ENCODE results near the gene DNPH1. TPM values are rescaled to one million over a fixed set of nuclear protein-coding genes. Genes with fewer than 3 reads are reported as not detected.

Gene DNPH1
- total RNA-seq, 2 experiments from 2014 or later, result 39.6 to 42.5 TPM

GRCh38 chr6:43247114-43247999 is 18.1 kb upstream of the DNPH1 start:
- H3K9me3 Mint-ChIP-seq, result no peaks in the 10 kb centered on the region
- CTCF ChIA-PET, result interaction anchor here (1.6 kb wide), 2 partner anchors 19 to 258 kb away, joined by 3 to 6 read pairs; partner anchors contain the start of gene DNPH1
- peaks cover 20% of the 10 kb centered on the region for H3K27me3 Mint-ChIP-seq
- no peaks in the 10 kb centered on the region for H3K36me3 Mint-ChIP-seq (ENCODE audit: low read depth)
- H3K27ac Mint-ChIP-seq, result peak overlapping the region; percentile 52
- DNase-seq, result peak; percentile 87
- H3K4me3 Mint-ChIP-seq, result peak overlapping the region; percentile 70
- POLR2A ChIA-PET, result interaction anchor here (0.7 to 1.6 kb wide), 4 partner anchors 18 to 181 kb away, joined by 3 to 6 read pairs (median 4); partner anchors contain the start of genes CRIP3 and DNPH1
- peaks cover 29% of the 10 kb centered on the region for H3K4me1 Mint-ChIP-seq

DNA sequence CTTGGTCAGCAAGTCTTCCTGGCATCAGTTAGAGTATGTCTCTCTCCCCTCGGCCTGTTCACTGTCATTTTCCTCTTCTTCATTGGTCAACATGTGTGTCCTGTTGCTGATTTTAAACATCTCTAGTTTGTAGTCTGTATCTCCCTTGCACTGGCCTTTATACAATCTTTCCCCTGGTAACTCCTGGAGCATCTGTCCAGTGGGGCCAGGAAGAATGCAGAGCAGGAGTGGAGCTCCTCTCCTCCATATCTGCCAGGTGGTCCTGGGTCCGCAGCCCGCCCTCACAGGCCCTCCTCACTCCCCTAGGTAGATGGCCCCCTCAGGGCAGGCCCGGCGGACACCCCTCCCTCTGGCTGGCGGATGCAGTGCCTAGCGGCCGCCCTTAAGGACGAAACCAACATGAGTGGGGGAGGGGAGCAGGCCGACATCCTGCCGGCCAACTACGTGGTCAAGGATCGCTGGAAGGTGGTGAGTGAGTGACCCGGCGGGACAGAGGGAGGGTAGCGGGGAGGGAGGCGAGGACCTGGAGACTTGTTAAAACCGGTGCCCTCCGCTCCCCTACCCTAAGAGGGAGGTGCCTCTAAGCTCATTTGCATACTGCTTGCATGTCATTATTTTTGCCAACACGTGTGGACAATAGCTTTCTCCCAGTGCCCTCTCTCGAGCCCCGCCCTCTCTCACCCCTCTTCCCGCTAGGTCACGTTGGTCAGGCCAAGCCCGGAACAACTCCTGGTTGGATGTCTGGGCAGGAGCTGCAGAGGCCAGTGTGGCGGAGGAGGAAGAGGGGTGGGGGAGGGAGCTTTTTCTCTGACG is 17.2 kb upstream of the DNPH1 start:
- Mint-ChIP-seq H3K4me3 (peak overlapping the region; percentile 70), H3K36me3 (ENCODE audit: low read depth) (no peaks in the 10 kb centered on the region), H3K27ac (no peak overlapping the region), H3K4me1 (peaks cover 26% of the 10 kb centered on the region), H3K27me3 (peaks cover 22% of the 10 kb centered on the region), H3K9me3 (no peaks in the 10 kb centered on the region)
- DNase-seq, result no peak
- CTCF ChIA-PET, result interaction anchor here (1.3 to 1.6 kb wide), 2 partner anchors 16 to 18 kb away, joined by 3 to 6 read pairs; partner anchors contain the start of gene DNPH1
- POLR2A ChIA-PET, result interaction anchor here (0.7 to 1.6 kb wide), 5 partner anchors 17 to 182 kb away, joined by 3 to 6 read pairs (median 4); partner anchors contain the start of genes ABCC10, CRIP3 and DNPH1

DNA sequence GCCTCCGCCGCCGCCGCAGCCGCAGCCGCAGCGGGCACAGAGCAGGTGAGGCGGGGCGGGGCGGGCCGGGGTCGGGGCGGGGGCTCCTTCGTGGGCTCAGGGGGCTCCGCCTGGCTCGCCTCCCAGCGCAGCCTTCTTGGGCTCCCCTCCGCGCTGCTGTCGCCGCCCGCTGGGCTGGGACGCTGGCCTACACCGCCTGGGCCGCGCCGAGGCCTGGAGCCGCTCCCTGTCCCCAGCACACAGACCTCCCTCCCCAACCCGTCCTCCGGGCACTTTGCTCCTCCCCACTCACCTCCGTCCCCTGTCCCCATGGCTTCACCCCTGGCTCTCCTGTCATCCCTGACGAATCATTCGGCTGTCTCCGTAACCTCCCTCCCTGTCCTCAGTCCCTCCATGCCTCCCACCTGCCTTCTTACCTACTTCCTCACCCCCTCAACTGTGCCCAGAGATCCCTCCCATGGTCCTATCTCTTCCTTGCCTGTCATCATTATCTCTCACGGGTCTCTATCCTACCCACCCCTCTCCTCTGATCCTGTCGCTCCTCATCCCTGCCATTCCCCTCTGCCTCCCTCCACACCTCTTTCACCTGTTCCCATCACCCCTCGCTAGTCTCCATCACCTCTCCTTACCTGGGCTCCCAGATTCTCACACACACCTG is 14.5 kb upstream of the DNPH1 start:
- DNase-seq, result no peak
- Mint-ChIP-seq H3K4me1 (peaks cover 18% of the 10 kb centered on the region), H3K36me3 (ENCODE audit: low read depth) (peaks cover 4% of the 10 kb centered on the region), H3K27ac (no peak overlapping the region), H3K27me3 (peaks cover 33% of the 10 kb centered on the region), H3K9me3 (peaks cover 7% of the 10 kb centered on the region), H3K4me3 (no peak overlapping the region)
- POLR2A ChIA-PET, result no interaction called here
- CTCF ChIA-PET, result interaction anchor here (1.0 to 1.2 kb wide), 2 partner anchors 15 kb away, joined by 4 to 5 read pairs; partner anchors contain the start of gene DNPH1

GRCh38 chr6:43242908-43243663 is 13.8 kb upstream of the DNPH1 start, which contains the start of gene TTBK1:
TSS of gene TTBK1 (plus strand) at chr6:43243481. CDS start at chr6:43246661, 3,180 bp downstream.
- peaks cover 37% of the 10 kb centered on the region for H3K27me3 Mint-ChIP-seq
- peaks cover 4% of the 10 kb centered on the region for H3K36me3 Mint-ChIP-seq (ENCODE audit: low read depth)
- H3K4me1 Mint-ChIP-seq, result peaks cover 18% of the 10 kb centered on the region
- peaks cover 7% of the 10 kb centered on the region for H3K9me3 Mint-ChIP-seq
- ChIA-PET CTCF (interaction anchor here (1.0 to 1.1 kb wide), 2 partner anchors 14 to 179 kb away, joined by 3 to 4 read pairs; partner anchors contain the start of gene DNPH1), POLR2A (no interaction called here)
- peak; percentile 42 for DNase-seq
- no peak within 1 kb of the TSS for H3K4me3 Mint-ChIP-seq
- no peak within 1 kb of the TSS for H3K27ac Mint-ChIP-seq

GRCh38 chr6:43241446-43241845 is 12.2 kb upstream of the DNPH1 start:
- Mint-ChIP-seq H3K9me3 (peaks cover 7% of the 10 kb centered on the region), H3K4me3 (no peak overlapping the region), H3K4me1 (peaks cover 3% of the 10 kb centered on the region), H3K27me3 (peaks cover 42% of the 10 kb centered on the region), H3K27ac (no peak overlapping the region), H3K36me3 (ENCODE audit: low read depth) (peaks cover 4% of the 10 kb centered on the region)
- DNase-seq, result no peak
- ChIA-PET CTCF (interaction anchor here (1.7 kb wide), 1 partner anchor 11 kb away, joined by 5 read pairs; no protein-coding TSS in a partner anchor), POLR2A (interaction anchor here (0.8 to 1.3 kb wide), 2 partner anchors 13 to 17 kb away, joined by 3 to 4 read pairs; partner anchors contain the start of gene DNPH1)

GRCh38 chr6:43240950-43241349 is 11.7 kb upstream of the DNPH1 start:
- H3K27ac Mint-ChIP-seq, result no peak overlapping the region
- ChIA-PET CTCF (interaction anchor here (1.7 kb wide), 1 partner anchor 11 kb away, joined by 5 read pairs; no protein-coding TSS in a partner anchor), POLR2A (interaction anchor here (0.5 to 1.3 kb wide), 3 partner anchors 12 to 17 kb away, joined by 3 to 4 read pairs (median 3); partner anchors contain the start of gene DNPH1)
- peaks cover 1% of the 10 kb centered on the region for H3K4me1 Mint-ChIP-seq
- H3K36me3 Mint-ChIP-seq (ENCODE audit: low read depth), result peaks cover 4% of the 10 kb centered on the region
- DNase-seq, result no peak
- peaks cover 44% of the 10 kb centered on the region for H3K27me3 Mint-ChIP-seq
- no peak overlapping the region for H3K4me3 Mint-ChIP-seq
- peaks cover 7% of the 10 kb centered on the region for H3K9me3 Mint-ChIP-seq

GRCh38 chr6:43239054-43239453 is 9.8 kb upstream of the DNPH1 start:
- H3K4me3 Mint-ChIP-seq, result no peak overlapping the region
- ChIA-PET CTCF (interaction anchor here (0.7 to 2.2 kb wide), 3 partner anchors 10 to 120 kb away, joined by 3 to 23 read pairs (median 3); partner anchors contain the start of gene DNPH1), POLR2A (no interaction called here)
- DNase-seq, result no peak
- peaks cover 44% of the 10 kb centered on the region for H3K27me3 Mint-ChIP-seq
- H3K36me3 Mint-ChIP-seq (ENCODE audit: low read depth), result peaks cover 4% of the 10 kb centered on the region
- peaks cover 7% of the 10 kb centered on the region for H3K9me3 Mint-ChIP-seq
- no peak overlapping the region for H3K27ac Mint-ChIP-seq
- peaks cover 1% of the 10 kb centered on the region for H3K4me1 Mint-ChIP-seq

- ChIA-PET CTCF (no interaction called here), POLR2A (no interaction called here)
- Mint-ChIP-seq H3K27me3 (peaks cover 41% of the 10 kb centered on the region), H3K4me1 (peaks cover 1% of the 10 kb centered on the region), H3K36me3 (ENCODE audit: low read depth) (peaks cover 4% of the 10 kb centered on the region), H3K9me3 (peaks cover 7% of the 10 kb centered on the region), H3K4me3 (no peak overlapping the region), H3K27ac (no peak overlapping the region)
- no peak for DNase-seq
These were observed 6.6 kb upstream of the DNPH1 start for GRCh38 chr6:43235841-43236240.

- no peaks in the 10 kb centered on the region for H3K9me3 Mint-ChIP-seq
- H3K27ac Mint-ChIP-seq, result no peak overlapping the region
- ChIA-PET POLR2A (no interaction called here), CTCF (no interaction called here)
- no peak for DNase-seq
- peaks cover 20% of the 10 kb centered on the region for H3K4me1 Mint-ChIP-seq
- H3K27me3 Mint-ChIP-seq, result peaks cover 14% of the 10 kb centered on the region
- no peak overlapping the region for H3K4me3 Mint-ChIP-seq
- peaks cover under 1% of the 10 kb centered on the region for H3K36me3 Mint-ChIP-seq (ENCODE audit: low read depth)
These were observed 2.6 kb upstream of the DNPH1 start for GRCh38 chr6:43231735-43232450.

GRCh38 chr6:43231053-43231452 is 1.8 kb upstream of the DNPH1 start:
- no peak for DNase-seq
- Mint-ChIP-seq H3K27ac (no peak overlapping the region), H3K4me1 (peaks cover 26% of the 10 kb centered on the region), H3K27me3 (peaks cover 9% of the 10 kb centered on the region), H3K4me3 (no peak overlapping the region), H3K36me3 (ENCODE audit: low read depth) (peaks cover 8% of the 10 kb centered on the region), H3K9me3 (no peaks in the 10 kb centered on the region)
- ChIA-PET POLR2A (no interaction called here), CTCF (interaction anchor here (2.7 to 3.0 kb wide), 2 partner anchors 168 to 276 kb away, joined by 22 to 24 read pairs; no protein-coding TSS in a partner anchor)
